Mesodermal cell (in vitro differentiated cells): ENCODE measurements around the gene EFNA5.
"Not testable (repeated sequence)": the region's sequence is repeated elsewhere in the genome, so short reads cannot be mapped to it uniquely, and the experiment has no call there.

ENCODE experiments used
- H3K27ac ChIP-seq: 2 replicates; pipeline ENCODE4 v1.7.0; 2013; ENCODE audit warnings: mild to moderate bottlenecking, low read depth, low read length, moderate library complexity; ENCODE audit not compliant: severe bottlenecking
- H3K36me3 ChIP-seq: 2 replicates; pipeline ENCODE4 v1.7.1; 2013; ENCODE audit warnings: mild to moderate bottlenecking, low read length, moderate library complexity; ENCODE audit not compliant: control insufficient read depth, insufficient read depth
- H3K4me1 ChIP-seq: one replicate; pipeline ENCODE4 v1.7.1; 2013; ENCODE audit warnings: mild to moderate bottlenecking, low read length; ENCODE audit not compliant: insufficient read depth, control insufficient read depth, poor library complexity, severe bottlenecking
- H3K4me3 ChIP-seq: 2 replicates; pipeline ENCODE4 v1.7.0; 2013; ENCODE audit warnings: low read length, control low read depth, mild to moderate bottlenecking; ENCODE audit not compliant: insufficient read depth, poor library complexity, severe bottlenecking; ENCODE audit errors: extremely low read depth
- H3K9me3 ChIP-seq: 2 replicates; pipeline ENCODE4 v1.7.1; 2013; ENCODE audit warnings: mild to moderate bottlenecking, low read length, moderate library complexity; ENCODE audit not compliant: control insufficient read depth
- WGBS, 2 experiments: methylation state at CpG; one replicate each; pipeline ENCODE4 v1.1.5; 2013; ENCODE audit warnings: missing lambda C conversion rate in 2 of 2; ENCODE audit not compliant: insufficient coverage in 2 of 2; 5-methylcytosine and 5-hydroxymethylcytosine counted together

The EFNA5 gene

GRCh38 chr5:107505763-107506534 is 164.8 kb downstream of the EFNA5 start:
- no peak overlapping the region for H3K4me3 ChIP-seq
- H3K4me1 ChIP-seq: peaks cover 18% of the 10 kb centered on the region
- WGBS, 2 experiments: 94% methylated on average over 1 to 2 of the region's 3 CpGs
- no peaks in the 10 kb centered on the region for H3K36me3 ChIP-seq
- no peaks in the 10 kb centered on the region for H3K9me3 ChIP-seq
- no peak overlapping the region for H3K27ac ChIP-seq

- H3K9me3 ChIP-seq: no peaks in the 10 kb centered on the region
- no peak overlapping the region for H3K4me3 ChIP-seq
- H3K4me1 ChIP-seq: peaks cover 32% of the 10 kb centered on the region
- H3K27ac ChIP-seq: no peak overlapping the region
- no peaks in the 10 kb centered on the region for H3K36me3 ChIP-seq
- WGBS, 2 experiments: no CpG with 5 or more reads among the region's 1 CpG
Measured at GRCh38 chr5:107504424-107504823, 166.3 kb downstream of the EFNA5 start.

GRCh38 chr5:107502676-107503060 is 168.1 kb downstream of the EFNA5 start:
- WGBS, 2 experiments: 83 to 93% methylated on average over 5 to 6 of the region's 7 CpGs
- peaks cover 33% of the 10 kb centered on the region for H3K4me1 ChIP-seq
- peak overlapping the region; percentile 63 for H3K27ac ChIP-seq
- no peaks in the 10 kb centered on the region for H3K36me3 ChIP-seq
- H3K9me3 ChIP-seq: no peaks in the 10 kb centered on the region
- H3K4me3 ChIP-seq: no peak overlapping the region

GRCh38 chr5:107501965-107502675 is 168.6 kb downstream of the EFNA5 start:
- Histone ChIP-seq H3K4me1 (peaks cover 33% of the 10 kb centered on the region), H3K36me3 (no peaks in the 10 kb centered on the region), H3K9me3 (no peaks in the 10 kb centered on the region), H3K27ac (peak overlapping the region; percentile 63), H3K4me3 (no peak overlapping the region)
- 82 to 85% methylated on average over 14 to 15 of the region's 17 CpGs for WGBS, 2 experiments

GRCh38 chr5:107500840-107501239 is 169.9 kb downstream of the EFNA5 start:
- Histone ChIP-seq H3K9me3 (no peaks in the 10 kb centered on the region), H3K4me3 (no peak overlapping the region), H3K27ac (no peak overlapping the region), H3K36me3 (no peaks in the 10 kb centered on the region), H3K4me1 (peaks cover 33% of the 10 kb centered on the region)
- WGBS, 2 experiments: no CpG with 5 or more reads among the region's 1 CpG

- no peak overlapping the region for H3K27ac ChIP-seq
- no peaks in the 10 kb centered on the region for H3K36me3 ChIP-seq
- peaks cover 33% of the 10 kb centered on the region for H3K4me1 ChIP-seq
- H3K4me3 ChIP-seq: no peak overlapping the region
- H3K9me3 ChIP-seq: no peaks in the 10 kb centered on the region
Measured at GRCh38 chr5:107500347-107500746, 170.4 kb downstream of the EFNA5 start.

GRCh38 chr5:107499776-107500175 is 171.0 kb downstream of the EFNA5 start:
- no peak overlapping the region for H3K27ac ChIP-seq
- H3K36me3 ChIP-seq: no peaks in the 10 kb centered on the region
- 67% methylated on average over 1 of the region's 1 CpG; no CpG with 5 or more reads in 1 of the 2 experiments for WGBS, 2 experiments
- H3K9me3 ChIP-seq: no peaks in the 10 kb centered on the region
- no peak overlapping the region for H3K4me3 ChIP-seq
- peaks cover 33% of the 10 kb centered on the region for H3K4me1 ChIP-seq

GRCh38 chr5:107499237-107499636 is 171.5 kb downstream of the EFNA5 start:
- no CpG with 5 or more reads among the region's 1 CpG for WGBS, 2 experiments
- Histone ChIP-seq H3K4me1 (peaks cover 33% of the 10 kb centered on the region), H3K27ac (no peak overlapping the region), H3K36me3 (no peaks in the 10 kb centered on the region), H3K9me3 (no peaks in the 10 kb centered on the region), H3K4me3 (no peak overlapping the region)

- Histone ChIP-seq H3K4me1 (peaks cover 18% of the 10 kb centered on the region), H3K9me3 (no peaks in the 10 kb centered on the region), H3K27ac (no peak overlapping the region), H3K36me3 (no peaks in the 10 kb centered on the region), H3K4me3 (no peak overlapping the region)
- WGBS, 2 experiments: 92 to 100% methylated on average over 2 of the region's 3 CpGs
Measured at GRCh38 chr5:107496466-107496865, 174.3 kb downstream of the EFNA5 start.

GRCh38 chr5:107494129-107494528 is 176.6 kb downstream of the EFNA5 start:
- not testable (repeated sequence) for H3K27ac ChIP-seq, H3K36me3 ChIP-seq, H3K9me3 ChIP-seq, H3K4me3 ChIP-seq, H3K4me1 ChIP-seq
- WGBS, 2 experiments: 90 to 98% methylated on average over 14 to 17 of the region's 25 CpGs

- no peak overlapping the region for H3K27ac ChIP-seq
- H3K4me1 ChIP-seq: peaks cover 14% of the 10 kb centered on the region
- no peaks in the 10 kb centered on the region for H3K36me3 ChIP-seq
- no peaks in the 10 kb centered on the region for H3K9me3 ChIP-seq
- H3K4me3 ChIP-seq: no peak overlapping the region
- WGBS, 2 experiments: 55 to 72% methylated on average over 2 of the region's 2 CpGs
Measured at GRCh38 chr5:107487056-107487542, 183.6 kb downstream of the EFNA5 start.
